ENCODE results near the gene GPR150. TPM values are rescaled to one million over a fixed set of nuclear protein-coding genes. Genes with fewer than 3 reads are reported as not detected.

Gene GPR150
- total RNA-seq, 2 donors from 2014 or later: 0.27 to 0.52 TPM

DNA sequence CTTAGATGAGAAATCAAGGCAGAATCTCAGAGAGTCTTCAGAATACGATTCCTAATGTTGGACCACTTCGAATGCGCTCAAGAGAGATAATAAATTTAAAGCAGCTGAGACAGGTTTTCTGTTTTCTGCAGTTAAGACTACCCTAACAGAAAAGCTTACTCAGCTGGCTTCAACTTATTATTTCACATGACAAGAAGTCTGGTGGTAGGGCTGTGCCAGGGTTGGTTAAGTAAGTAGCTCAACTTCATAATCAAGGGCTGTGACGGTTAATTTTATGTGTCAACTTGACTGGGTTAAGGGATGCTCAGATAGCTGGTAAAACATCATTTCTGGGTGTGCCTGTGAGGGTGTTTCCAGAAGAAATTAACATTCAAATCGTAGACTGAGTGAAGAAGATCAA is 3.8 kb downstream of the GPR150 start:
- TF ChIP-seq, protein P1, sequence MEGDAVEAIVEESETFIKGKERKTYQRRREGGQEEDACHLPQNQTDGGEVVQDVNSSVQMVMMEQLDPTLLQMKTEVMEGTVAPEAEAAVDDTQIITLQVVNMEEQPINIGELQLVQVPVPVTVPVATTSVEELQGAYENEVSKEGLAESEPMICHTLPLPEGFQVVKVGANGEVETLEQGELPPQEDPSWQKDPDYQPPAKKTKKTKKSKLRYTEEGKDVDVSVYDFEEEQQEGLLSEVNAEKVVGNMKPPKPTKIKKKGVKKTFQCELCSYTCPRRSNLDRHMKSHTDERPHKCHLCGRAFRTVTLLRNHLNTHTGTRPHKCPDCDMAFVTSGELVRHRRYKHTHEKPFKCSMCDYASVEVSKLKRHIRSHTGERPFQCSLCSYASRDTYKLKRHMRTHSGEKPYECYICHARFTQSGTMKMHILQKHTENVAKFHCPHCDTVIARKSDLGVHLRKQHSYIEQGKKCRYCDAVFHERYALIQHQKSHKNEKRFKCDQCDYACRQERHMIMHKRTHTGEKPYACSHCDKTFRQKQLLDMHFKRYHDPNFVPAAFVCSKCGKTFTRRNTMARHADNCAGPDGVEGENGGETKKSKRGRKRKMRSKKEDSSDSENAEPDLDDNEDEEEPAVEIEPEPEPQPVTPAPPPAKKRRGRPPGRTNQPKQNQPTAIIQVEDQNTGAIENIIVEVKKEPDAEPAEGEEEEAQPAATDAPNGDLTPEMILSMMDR (IDR thresholded peaks at IDR 0.05): no peak
- no peaks in the 10 kb centered on the region for H3K9me3 ChIP-seq
- H3K9ac ChIP-seq (ENCODE audit: low read depth in 2 of 2, low read length in 2 of 2): no peak overlapping the region
- peaks cover 8% of the 10 kb centered on the region for H3K4me1 ChIP-seq
- no peak overlapping the region for H3K27ac ChIP-seq
- H3K4me3 ChIP-seq: no peak overlapping the region
- intact Hi-C loops (cut with DNase I): no loop called here
- no peaks in the 10 kb centered on the region for H3K27me3 ChIP-seq
- no peaks in the 10 kb centered on the region for H3K36me3 ChIP-seq
- no peak for DNase-seq

DNA sequence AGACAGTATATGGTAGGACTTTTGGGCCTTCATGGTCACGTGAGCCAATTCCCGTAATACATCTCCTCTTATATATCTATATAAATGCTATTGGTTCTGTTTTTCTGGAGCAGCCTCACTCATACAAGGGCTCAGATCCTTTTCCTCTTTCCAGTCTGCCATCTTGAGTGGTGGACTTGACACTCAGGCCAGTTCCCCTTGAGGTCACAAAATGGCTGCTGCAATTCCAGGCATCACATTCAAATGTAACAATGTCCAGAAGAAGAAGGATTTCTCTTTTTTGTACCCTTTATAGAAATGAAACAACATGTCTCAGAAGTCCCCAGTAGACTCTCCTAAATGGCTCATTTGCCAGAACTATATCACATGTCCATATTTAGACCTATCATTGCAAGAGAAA is 4.5 kb downstream of the GPR150 start:
- H3K36me3 ChIP-seq: no peaks in the 10 kb centered on the region
- no peaks in the 10 kb centered on the region for H3K9me3 ChIP-seq
- no peak for DNase-seq
- TF ChIP-seq, protein P1 (IDR thresholded peaks at IDR 0.05): no peak
- H3K9ac ChIP-seq (ENCODE audit: low read depth in 2 of 2, low read length in 2 of 2): no peak overlapping the region
- H3K4me1 ChIP-seq: peaks cover 8% of the 10 kb centered on the region
- intact Hi-C loops (cut with DNase I): no loop called here
- no peak overlapping the region for H3K4me3 ChIP-seq
- no peak overlapping the region for H3K27ac ChIP-seq
- H3K27me3 ChIP-seq: no peaks in the 10 kb centered on the region

DNA sequence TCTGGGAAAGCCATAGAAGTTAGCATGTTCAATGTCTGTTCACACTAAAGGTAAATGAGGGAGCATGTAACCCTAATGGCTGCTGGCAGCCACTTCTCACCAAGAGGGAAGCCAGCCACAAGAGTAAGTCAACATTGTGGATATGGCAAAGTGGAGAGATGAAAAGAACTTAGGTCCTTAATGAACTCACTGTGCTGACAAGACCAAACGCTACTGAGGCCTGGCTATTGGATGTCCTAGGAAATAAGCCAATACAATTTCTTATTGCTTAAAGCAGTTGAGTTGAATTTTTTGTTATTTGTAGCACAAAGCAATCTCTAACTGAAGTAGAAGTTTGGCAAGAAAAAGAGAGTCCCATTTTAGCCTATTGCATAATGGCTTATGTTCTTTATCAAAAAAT is 6.8 kb downstream of the GPR150 start:
- Histone ChIP-seq H3K9me3 (no peaks in the 10 kb centered on the region), H3K9ac (ENCODE audit: low read depth in 2 of 2, low read length in 2 of 2) (no peak overlapping the region), H3K36me3 (no peaks in the 10 kb centered on the region), H3K27me3 (no peaks in the 10 kb centered on the region), H3K4me1 (peaks cover 6% of the 10 kb centered on the region), H3K27ac (no peak overlapping the region), H3K4me3 (no peak overlapping the region)
- TF ChIP-seq, protein P1 (IDR thresholded peaks at IDR 0.05): no peak
- DNase-seq: no peak
- intact Hi-C loops (cut with DNase I): no loop called here

DNA sequence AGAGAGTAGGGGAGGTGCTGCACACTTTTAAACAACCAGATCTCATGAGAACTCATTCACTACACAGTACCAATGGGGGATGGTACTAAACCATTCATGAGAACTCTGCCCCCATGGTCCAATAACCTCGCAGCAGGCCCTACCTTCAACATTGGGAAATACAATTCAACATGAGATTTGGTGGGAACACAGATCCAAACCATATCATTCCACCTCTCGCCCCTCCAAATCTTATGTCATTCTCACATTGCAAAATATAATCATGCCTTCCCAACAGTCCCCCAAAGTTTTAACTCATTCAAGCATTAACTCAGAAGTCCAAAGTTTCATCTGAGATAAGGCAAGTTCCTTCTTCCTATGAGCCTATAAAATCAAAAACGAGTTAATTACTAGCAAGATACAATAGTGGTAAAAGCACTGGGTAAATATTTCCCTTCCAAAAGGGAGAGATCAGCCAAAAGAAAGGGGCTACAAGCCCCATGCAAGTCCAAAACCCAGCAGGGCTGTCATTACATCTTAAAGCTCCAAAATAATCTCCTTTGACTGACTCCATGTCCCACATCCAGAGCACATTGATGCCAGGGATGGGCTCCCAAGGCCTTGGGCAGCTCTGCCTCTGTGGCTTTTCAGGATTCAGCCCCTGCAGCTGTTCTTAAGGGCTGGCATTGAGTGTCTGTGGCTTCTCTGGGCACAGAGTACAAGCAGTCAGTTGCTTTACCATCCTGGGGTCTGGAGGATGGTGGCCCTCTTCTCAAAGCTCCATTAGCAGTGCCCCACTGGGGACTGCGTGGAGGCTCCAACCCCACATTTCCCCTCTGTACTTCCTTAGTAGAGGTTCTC is 8.3 kb downstream of the GPR150 start:
- H3K27me3 ChIP-seq: no peaks in the 10 kb centered on the region
- H3K27ac ChIP-seq: peak overlapping the region; percentile 26
- intact Hi-C loops (cut with DNase I): no loop called here
- TF ChIP-seq, protein P1 (IDR thresholded peaks at IDR 0.05): no peak
- H3K36me3 ChIP-seq: no peaks in the 10 kb centered on the region
- no peaks in the 10 kb centered on the region for H3K9me3 ChIP-seq
- DNase-seq: no peak
- peak overlapping the region in 1 of 2 donors; percentile 15 for H3K9ac ChIP-seq (ENCODE audit: low read depth in 2 of 2, low read length in 2 of 2)
- H3K4me3 ChIP-seq: no peak overlapping the region
- H3K4me1 ChIP-seq: peaks cover 6% of the 10 kb centered on the region

DNA sequence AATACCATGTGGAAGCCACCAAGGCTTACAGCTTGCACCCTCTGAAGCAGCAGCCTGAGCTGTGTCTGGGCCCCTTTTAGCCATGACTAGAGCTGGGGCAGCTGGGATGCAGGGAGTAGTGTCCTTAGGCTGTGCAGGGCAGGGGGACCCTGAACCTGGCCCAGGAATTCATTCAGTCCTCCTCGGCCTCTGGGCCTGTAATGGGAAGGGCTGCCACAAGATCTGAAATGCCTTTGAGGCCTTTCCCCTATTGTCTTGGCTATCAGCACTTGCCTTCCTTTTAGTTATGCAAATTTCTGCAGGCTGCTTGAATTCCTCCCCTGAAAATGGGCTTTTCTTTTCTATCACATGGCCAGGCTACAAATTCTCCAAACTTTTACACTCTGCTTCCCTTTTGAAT is 9.0 kb downstream of the GPR150 start:
- H3K9me3 ChIP-seq: no peaks in the 10 kb centered on the region
- no peak for DNase-seq
- no peaks in the 10 kb centered on the region for H3K27me3 ChIP-seq
- TF ChIP-seq, protein P1 (IDR thresholded peaks at IDR 0.05): no peak
- intact Hi-C loops (cut with DNase I): no loop called here
- no peaks in the 10 kb centered on the region for H3K36me3 ChIP-seq
- H3K4me3 ChIP-seq: no peak overlapping the region
- H3K9ac ChIP-seq (ENCODE audit: low read depth in 2 of 2, low read length in 2 of 2): peak overlapping the region in 1 of 2 donors; percentile 15
- H3K4me1 ChIP-seq: peaks cover 6% of the 10 kb centered on the region
- peak overlapping the region; percentile 26 for H3K27ac ChIP-seq

Measured in colonic mucosa (tissue), 4 donors.